Lung (tissue), 12 donors: ENCODE data around the gene DNAH10. TPM values are rescaled to one million over a fixed set of nuclear protein-coding genes. Genes with fewer than 3 reads are reported as not detected.
"Not testable (repeated sequence)": the region's sequence is repeated elsewhere in the genome, so short reads cannot be mapped to it uniquely, and the experiment has no call there.

Experiments
- ATAC-seq: fragments of 200-7000 bp; cut with Tn5 transposase; one replicate; pipeline ENCODE4 v1.9.1; 2020; ENCODE audit warnings: moderate number of reproducible peaks; ENCODE audit not compliant: insufficient read depth, low FRiP score
- DNase-seq, 3 donors: peaks; one replicate each; pipeline ENCODE4 v3.0.0-alpha.2; 2013 to 2017
- H3K27ac ChIP-seq, 2 donors: one replicate each; pipeline ENCODE4 v1.5.1; 2013; ENCODE audit warnings: mild to moderate bottlenecking in 2 of 2, moderate library complexity in 2 of 2, control low read depth in 1 of 2, inconsistent platforms in 1 of 2, low read depth in 1 of 2, low read length in 1 of 2
- H3K27me3 ChIP-seq, 3 donors: one replicate each; pipeline ENCODE4 v1.5.1; 2013; ENCODE audit warnings: low read length in 2 of 3; ENCODE audit not compliant: control insufficient read depth in 3 of 3, insufficient read depth in 3 of 3
- H3K36me3 ChIP-seq, 4 donors: one replicate each; pipeline ENCODE4 v1.5.1; 2013; ENCODE audit warnings: low read length in 4 of 4, mild to moderate bottlenecking in 1 of 4, moderate library complexity in 1 of 4; ENCODE audit not compliant: control insufficient read depth in 4 of 4, insufficient read depth in 4 of 4
- H3K4me1 ChIP-seq, 5 donors: one replicate each; pipeline ENCODE4 v1.5.1; 2013; ENCODE audit warnings: low read length in 5 of 5, mild to moderate bottlenecking in 2 of 5, moderate library complexity in 1 of 5; ENCODE audit not compliant: control insufficient read depth in 5 of 5, insufficient read depth in 5 of 5
- H3K4me3 ChIP-seq: one replicate; pipeline ENCODE4 v1.5.1; 2013; ENCODE audit warnings: mild to moderate bottlenecking, control low read depth, moderate library complexity
- H3K9ac ChIP-seq, 2 donors: one replicate each; pipeline ENCODE4 v1.5.1; 2013; ENCODE audit warnings: low read length in 2 of 2, control low read depth in 1 of 2; ENCODE audit not compliant: insufficient read depth in 1 of 2
- H3K9me3 ChIP-seq, 4 donors: one replicate each; pipeline ENCODE4 v1.5.1; 2013; ENCODE audit warnings: low read length in 3 of 4, mild to moderate bottlenecking in 1 of 4, moderate library complexity in 1 of 4; ENCODE audit not compliant: control insufficient read depth in 4 of 4, insufficient read depth in 3 of 4
- CTCF ChIP-seq: IDR thresholded peaks from 2 replicates; pipeline ENCODE4 v1.5.1; 2012; ENCODE audit warnings: mild to moderate bottlenecking; ENCODE audit errors: control extremely low read depth, extremely low read depth
- WGBS, 2 donors: extraction: QIAGEN DNeasy Blood & Tissue Kit; methylation state at CpG; one replicate each; pipeline ENCODE4 v1.1.7; 2013; 5-methylcytosine and 5-hydroxymethylcytosine counted together
- polyA plus RNA-seq, 2 donors: library from polyadenylated mRNA; stranded (reverse); fragments of 200-250 nt; gene quantifications; one replicate each; pipeline ENCODE4 v1.2.1, GENCODE V29; 2013
- total RNA-seq, 2 donors: library from RNA; depleted of rRNA in 1 of 2; stranded (reverse); fragments of >200 nt in 1 of 2; gene quantifications; one replicate each; pipeline ENCODE4 v1.2.1, GENCODE V29; 2014 to 2021
- donor health status: control.
- donor health status: control.
- donor health status: Bipolar disorder and iron deficiency.
- donor health status: healthy.
- donor health status: DM: yes; HTN: yes; CAD: no.

The DNAH10 gene
- total and polyA plus RNA-seq, 4 donors = 2.0 to 21.7 (median 9.1) TPM

GRCh38 chr12:123910761-123911193 is 148.7 kb downstream of the DNAH10 start:
- Histone ChIP-seq H3K27ac (no peak overlapping the region), H3K9ac (no peak overlapping the region), H3K36me3 (no peaks in the 10 kb centered on the region), H3K27me3 (no peaks in the 10 kb centered on the region), H3K4me1 (peaks cover 0 to 22% (median 0%) of the 10 kb centered on the region in 5 donors), H3K9me3 (no peaks in the 10 kb centered on the region), H3K4me3 (no peak overlapping the region)
- DNase-seq = no peak
- TF ChIP-seq CTCF = no peak
- ATAC-seq = no peak
- WGBS, 2 donors = 69 to 81% methylated on average over 5 of the region's 5 CpGs

- H3K9me3 ChIP-seq, H3K27me3 ChIP-seq, H3K36me3 ChIP-seq, ATAC-seq, H3K4me3 ChIP-seq, DNase-seq, H3K27ac ChIP-seq, H3K9ac ChIP-seq: not testable (repeated sequence)
- H3K4me1 ChIP-seq = peaks cover 0 to 18% (median 0%) of the 10 kb centered on the region in 5 donors
- 63 to 86% methylated on average over 1 to 8 of the region's 9 CpGs for WGBS, 2 donors
Measured at GRCh38 chr12:123911672-123912409, 149.7 kb downstream of the DNAH10 start.

- no peak overlapping the region for H3K4me3 ChIP-seq
- no peak for TF ChIP-seq CTCF
- DNase-seq (peak; percentile 55 to 74 (median 56)), ATAC-seq (no peak)
- peaks cover 0 to 9% (median 0%) of the 10 kb centered on the region in 5 donors for H3K4me1 ChIP-seq
- H3K27ac ChIP-seq = no peak overlapping the region
- H3K27me3 ChIP-seq = no peaks in the 10 kb centered on the region
- no peak overlapping the region for H3K9ac ChIP-seq
- H3K36me3 ChIP-seq = no peaks in the 10 kb centered on the region
- 74 to 86% methylated on average over 24 to 25 of the region's 25 CpGs for WGBS, 2 donors
- H3K9me3 ChIP-seq = no peaks in the 10 kb centered on the region
Measured at GRCh38 chr12:123912415-123913380, 150.6 kb downstream of the DNAH10 start.
